NCI-H2107 (cell line): ENCODE measurements around the gene USP11.

ENCODE experiments used
- DNase-seq: peaks from one replicate; lab custom pipeline; 2025; lab: John Stamatoyannopoulos, UW

The USP11 gene

DNA sequence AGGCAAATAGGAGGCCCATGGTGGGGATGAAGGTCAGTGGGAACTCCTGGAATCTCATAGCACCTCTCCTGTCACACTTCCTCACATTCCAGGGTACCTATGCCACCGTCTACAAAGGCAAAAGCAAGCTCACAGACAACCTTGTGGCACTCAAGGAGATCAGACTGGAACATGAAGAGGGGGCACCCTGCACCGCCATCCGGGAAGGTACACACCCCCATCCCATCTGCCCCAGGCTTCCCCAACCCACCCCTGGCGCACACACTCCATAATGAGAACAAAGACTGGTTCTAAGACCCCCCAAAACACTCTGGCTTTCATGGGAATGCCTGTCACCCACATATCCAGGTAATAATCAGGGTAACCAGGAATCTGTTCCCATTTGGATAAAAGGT is 7.9 kb upstream of the USP11 start:
- no peak for DNase-seq

DNA sequence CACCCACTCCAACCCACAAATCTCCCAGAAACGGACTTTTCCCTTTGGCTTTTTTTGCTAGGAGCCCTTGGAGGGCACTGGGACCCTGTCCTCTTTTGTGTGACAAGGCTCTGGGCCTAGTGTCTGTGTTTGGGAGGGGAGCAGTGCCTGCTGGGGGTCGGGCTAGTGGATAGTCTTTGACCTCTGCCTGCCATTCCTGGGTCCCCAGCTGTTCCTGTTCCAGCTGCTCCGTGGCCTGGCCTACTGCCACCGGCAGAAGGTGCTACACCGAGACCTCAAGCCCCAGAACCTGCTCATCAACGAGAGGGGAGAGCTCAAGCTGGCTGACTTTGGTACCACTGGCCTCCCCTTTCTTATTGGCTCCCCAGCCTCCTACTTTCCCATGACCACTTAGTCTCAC is 6.7 kb upstream of the USP11 start:
- no peak for DNase-seq

GRCh38 chrX:47226531-47227333 is 6.1 kb upstream of the USP11 start:
- no peak for DNase-seq

GRCh38 chrX:47227334-47227583 is 5.5 kb upstream of the USP11 start:
- DNase-seq: no peak

DNA sequence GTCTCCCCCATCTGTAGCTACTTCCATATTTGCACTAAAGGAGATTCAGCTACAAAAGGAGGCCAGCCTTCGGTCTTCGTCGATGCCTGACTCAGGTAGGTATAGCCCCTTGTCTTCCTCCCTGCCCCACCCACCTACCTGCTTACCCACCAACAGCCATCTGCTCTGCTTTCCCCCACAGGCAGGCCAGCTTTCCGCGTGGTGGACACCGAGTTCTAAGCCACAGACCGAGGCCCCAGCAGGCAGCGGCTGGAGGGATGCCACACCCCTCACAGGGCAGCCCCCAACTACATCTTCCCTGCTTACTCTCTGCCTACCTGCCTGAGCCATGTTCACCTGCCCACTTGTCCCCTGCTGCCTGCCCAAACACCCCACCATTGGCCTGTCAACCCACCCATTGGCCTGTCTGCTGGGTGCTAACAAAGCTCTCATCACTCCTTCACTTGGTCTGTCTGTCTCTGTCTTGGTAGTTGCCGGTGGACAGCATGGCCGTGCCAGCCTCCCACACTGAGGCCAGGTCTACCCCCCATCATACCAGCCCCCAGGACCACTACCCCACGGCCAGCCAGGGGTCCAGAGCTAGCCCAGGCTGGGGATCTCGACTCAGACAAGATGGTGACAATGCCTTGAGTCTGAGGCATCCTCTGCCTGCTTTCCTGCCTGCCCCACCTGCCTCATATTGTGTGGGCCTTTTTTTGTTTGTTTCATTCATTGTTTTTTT is 4.1 kb upstream of the USP11 start:
- no peak for DNase-seq

DNA sequence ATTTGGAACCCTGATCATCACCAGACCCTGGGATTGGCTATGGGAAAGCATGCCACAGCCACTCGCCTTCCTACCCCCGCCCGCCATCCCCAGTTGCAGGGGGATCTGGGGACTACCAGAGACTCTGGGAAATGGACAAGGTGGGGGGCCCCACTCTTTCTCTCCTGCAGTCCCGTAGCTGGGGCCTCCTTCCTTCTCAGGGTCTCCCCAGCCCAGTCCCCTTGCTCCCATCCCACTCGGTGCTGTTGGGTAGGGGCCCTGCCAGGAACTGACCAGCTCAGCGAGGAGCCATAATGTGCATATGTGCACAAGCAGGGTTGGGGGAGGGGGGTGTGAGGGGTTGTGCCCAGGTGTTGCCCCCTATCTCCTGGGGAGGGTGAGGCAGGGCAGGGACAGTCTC is 3.4 kb upstream of the USP11 start:
- no peak for DNase-seq

DNA sequence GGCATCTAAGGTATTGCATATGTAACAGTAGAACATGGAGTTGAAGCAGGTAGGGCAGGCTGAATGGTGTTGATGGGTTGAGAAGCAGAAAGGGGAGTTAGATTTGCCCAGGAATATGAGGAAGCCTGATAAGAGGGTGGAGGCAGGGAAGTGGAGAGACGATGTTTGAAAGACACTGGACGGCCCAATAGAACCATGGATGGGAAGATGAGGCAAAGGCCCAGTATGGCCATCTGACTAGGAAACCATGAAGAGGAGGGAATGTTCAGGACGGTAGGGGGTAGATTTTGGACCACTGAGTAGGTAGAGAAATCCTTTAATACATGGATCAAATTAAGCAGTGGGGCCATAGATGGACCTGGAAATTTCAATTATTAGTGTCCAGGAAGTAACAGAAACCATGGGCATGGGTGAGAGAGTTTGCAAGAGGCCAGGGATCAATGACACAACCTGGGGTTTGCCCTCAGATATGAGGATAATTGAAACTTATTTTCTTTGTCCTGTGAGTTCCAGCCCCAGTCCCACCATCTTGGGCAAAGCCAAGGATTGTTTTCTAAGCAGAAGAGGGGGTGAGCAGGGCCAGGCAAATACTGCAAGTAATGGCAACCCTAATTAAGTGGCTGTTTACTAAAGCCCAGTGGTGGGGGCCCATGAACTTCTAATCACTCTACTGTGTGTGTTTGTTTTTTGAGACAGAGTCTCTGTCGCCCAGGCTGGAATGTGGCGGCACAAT is 2.5 kb upstream of the USP11 start:
- no peak for DNase-seq

- no peak for DNase-seq
Observed at GRCh38 chrX:47231167-47231566, 1.6 kb upstream of the USP11 start.

GRCh38 chrX:47232197-47232802 is 509 bp upstream of the USP11 start:
- no peak for DNase-seq

- peak; percentile 99 for DNase-seq
Observed at GRCh38 chrX:47233333-47234113, 714 bp downstream of the USP11 start.

DNA sequence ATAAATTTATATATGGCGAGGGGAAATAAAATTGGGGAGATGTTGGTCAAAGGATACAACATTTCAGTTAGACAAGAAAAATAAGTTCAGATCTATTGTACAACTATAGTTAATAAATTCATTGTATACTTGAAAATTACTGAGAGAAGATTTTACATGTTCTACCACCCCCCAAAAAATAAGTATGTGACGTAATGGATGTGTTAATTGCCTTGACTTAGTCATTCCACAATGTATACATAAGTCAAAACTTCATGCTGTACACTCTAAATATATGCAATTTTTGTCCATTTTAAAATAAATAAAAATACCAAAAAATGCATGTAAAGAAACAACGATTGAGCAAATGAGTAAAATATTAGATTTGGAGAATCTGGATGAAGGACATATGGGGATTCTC is 1.8 kb downstream of the USP11 start:
- DNase-seq: no peak

GRCh38 chrX:47235691-47236103 is 2.9 kb downstream of the USP11 start:
- DNase-seq: no peak

DNA sequence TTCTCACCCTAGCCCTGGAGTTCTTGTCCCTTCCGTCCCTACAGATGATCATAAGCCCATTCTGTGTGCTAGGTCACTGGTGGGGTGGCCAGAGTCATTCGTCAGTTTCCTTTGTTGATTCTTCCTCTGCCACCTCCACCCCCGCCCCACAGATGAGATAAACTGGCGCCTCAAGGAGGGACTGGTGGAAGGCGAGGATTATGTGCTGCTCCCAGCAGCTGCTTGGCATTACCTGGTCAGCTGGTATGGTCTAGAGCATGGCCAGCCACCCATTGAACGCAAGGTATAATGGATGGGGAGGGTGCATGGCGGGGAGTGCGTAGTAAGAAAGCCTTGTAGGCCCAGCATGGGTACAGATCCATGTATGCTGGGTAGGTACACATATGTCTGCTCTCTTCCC is 6.4 kb downstream of the USP11 start:
- no peak for DNase-seq

GRCh38 chrX:47239898-47240545 is 7.2 kb downstream of the USP11 start:
- no peak for DNase-seq

- no peak for DNase-seq
Observed at GRCh38 chrX:47240619-47241018, 7.8 kb downstream of the USP11 start.

DNA sequence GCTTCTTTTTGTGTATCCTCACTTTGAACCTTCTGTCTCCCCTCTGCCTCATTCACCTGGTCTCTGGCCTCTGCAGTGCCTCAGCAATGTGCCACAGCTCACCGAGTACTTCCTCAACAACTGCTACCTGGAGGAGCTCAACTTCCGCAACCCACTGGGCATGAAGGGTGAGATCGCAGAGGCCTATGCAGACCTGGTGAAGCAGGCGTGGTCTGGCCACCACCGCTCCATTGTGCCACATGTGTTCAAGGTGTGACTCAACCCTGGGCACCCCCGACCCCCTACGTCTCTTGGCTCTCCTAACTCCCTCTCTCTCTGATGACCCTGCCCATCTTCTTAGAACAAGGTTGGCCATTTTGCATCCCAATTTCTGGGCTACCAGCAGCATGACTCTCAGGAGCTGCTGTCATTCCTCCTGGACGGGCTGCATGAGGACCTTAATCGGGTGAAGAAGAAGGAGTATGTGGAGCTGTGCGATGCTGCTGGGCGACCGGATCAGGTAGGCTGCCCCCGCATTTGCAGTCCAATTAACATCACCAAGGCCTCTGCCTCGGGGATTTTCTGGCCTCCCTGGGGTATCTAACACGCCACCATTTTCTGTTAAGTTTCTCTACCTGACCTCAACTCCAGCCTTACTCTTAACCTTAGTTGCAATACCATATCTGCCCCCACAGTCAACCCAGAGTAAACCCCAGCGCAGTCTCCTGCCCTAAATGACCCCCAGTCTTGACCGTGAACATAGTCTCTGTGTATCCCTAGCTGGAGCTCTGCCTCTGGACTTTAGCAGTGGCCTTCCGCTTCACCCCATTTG is 8.6 kb downstream of the USP11 start:
- no peak for DNase-seq

DNA sequence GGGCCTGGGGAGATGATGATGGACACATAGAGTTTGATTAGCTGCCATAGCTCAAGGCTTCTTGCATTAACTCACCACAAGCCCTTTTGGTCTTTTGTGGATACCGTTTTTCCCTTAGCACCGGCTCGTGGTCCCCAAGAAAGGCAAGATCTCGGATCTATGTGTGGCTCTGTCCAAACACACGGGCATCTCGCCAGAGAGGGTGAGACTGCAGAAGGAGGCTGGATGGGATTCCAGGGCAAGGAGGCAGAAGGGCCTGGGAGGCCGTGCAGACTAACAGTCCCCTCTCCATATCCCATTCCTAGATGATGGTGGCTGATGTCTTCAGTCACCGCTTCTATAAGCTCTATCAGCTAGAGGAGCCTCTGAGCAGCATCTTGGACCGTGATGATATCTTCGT is 9.5 kb downstream of the USP11 start:
- no peak for DNase-seq

DNA sequence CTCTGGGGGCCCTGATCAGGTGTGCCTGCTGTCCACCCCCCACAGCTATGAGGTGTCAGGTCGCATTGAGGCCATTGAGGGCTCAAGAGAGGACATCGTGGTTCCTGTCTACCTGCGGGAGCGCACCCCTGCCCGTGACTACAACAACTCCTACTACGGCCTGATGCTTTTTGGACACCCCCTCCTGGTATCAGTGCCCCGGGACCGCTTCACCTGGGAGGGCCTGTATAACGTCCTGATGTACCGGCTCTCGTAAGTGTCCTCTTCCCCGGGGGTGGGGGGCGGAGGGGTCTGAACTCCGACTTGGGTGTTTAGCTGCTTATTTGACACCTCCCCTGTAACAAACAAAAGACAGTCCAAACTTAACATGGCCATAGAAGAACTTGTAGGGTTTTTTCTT is 10.5 kb downstream of the USP11 start:
- no peak for DNase-seq

- no peak for DNase-seq
Observed at GRCh38 chrX:47244676-47245075, 11.9 kb downstream of the USP11 start.

DNA sequence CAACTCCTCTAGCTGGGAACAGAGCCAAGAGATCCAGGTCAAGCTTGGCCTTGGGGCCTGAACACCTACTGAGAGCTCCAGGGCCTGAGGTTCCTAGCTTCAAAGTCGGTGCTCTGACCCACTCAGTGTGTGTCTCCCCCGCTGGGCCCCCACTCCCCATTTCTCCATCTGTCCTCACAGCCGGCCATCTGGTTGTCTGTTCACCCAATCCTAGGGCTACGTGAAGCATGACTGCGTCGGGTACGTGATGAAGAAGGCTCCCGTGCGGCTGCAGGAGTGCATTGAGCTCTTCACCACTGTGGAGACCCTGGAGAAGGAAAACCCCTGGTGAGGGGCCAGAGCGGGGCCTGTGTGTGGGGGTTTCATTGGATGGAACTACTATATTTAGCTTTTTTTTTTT is 12.3 kb downstream of the USP11 start:
- no peak for DNase-seq
